Kasumi-1 (cell line): ENCODE results near the gene PRR33.
A peak's percentile ranks its signal among the peaks of the same experiment; 100 is the strongest.

Experiments used
- DNase-seq, 2 experiments: peaks; one replicate each; lab custom pipeline; 2025; lab: John Stamatoyannopoulos, UW

Gene PRR33

GRCh38 chr11:1916132-1916985 is 24.7 kb upstream of the PRR33 start:
- DNase-seq: no peak

GRCh38 chr11:1915795-1916131 is 24.1 kb upstream of the PRR33 start:
- no peak for DNase-seq

- no peak for DNase-seq
These were observed 21.8 kb upstream of the PRR33 start for GRCh38 chr11:1913271-1914060.

GRCh38 chr11:1912289-1912878 is 20.7 kb upstream of the PRR33 start:
- peak; percentile 53 to 70 for DNase-seq

GRCh38 chr11:1909524-1909923 is 17.8 kb upstream of the PRR33 start:
- DNase-seq: no peak

- DNase-seq: no peak
These were observed 16.9 kb upstream of the PRR33 start for GRCh38 chr11:1908618-1909017.

- no peak for DNase-seq
These were observed 15.1 kb upstream of the PRR33 start for GRCh38 chr11:1906611-1907423.

- DNase-seq: peak; percentile 25
These were observed 14.5 kb upstream of the PRR33 start for GRCh38 chr11:1906181-1906580.

- DNase-seq: no peak
These were observed 8.0 kb upstream of the PRR33 start for GRCh38 chr11:1899686-1900085.

- no peak for DNase-seq
These were observed 7.4 kb upstream of the PRR33 start for GRCh38 chr11:1899090-1899489.

GRCh38 chr11:1896923-1897322 is 5.2 kb upstream of the PRR33 start:
- DNase-seq: peak; percentile 88 to 93

- DNase-seq: peak in 1 of 2 experiments; percentile 81
These were observed 4.8 kb upstream of the PRR33 start for GRCh38 chr11:1896468-1896867.

- no peak for DNase-seq
These were observed 3.1 kb upstream of the PRR33 start for GRCh38 chr11:1894759-1895158.

- DNase-seq: no peak
These were observed 2.1 kb upstream of the PRR33 start for GRCh38 chr11:1893581-1894359.

- no peak for DNase-seq
These were observed 863 bp upstream of the PRR33 start for GRCh38 chr11:1892558-1892957.

- DNase-seq: no peak
These were observed 421 bp upstream of the PRR33 start for GRCh38 chr11:1892116-1892515.

GRCh38 chr11:1890856-1891830 is 552 bp downstream of the PRR33 start:
- no peak for DNase-seq

GRCh38 chr11:1889941-1890855 is 1.5 kb downstream of the PRR33 start:
- DNase-seq: no peak
